H1 (cell line): Measurements from ENCODE around the gene USP10. TPM values are rescaled to one million over a fixed set of nuclear protein-coding genes. Genes with fewer than 3 reads are reported as not detected.

Experiments used
- CTCF ChIA-PET: fragments of 300-600 bp; sonication (Branson Sonifier 250); formaldehyde crosslinking; loops from one replicate; lab custom pipeline; 2021; ENCODE audit not compliant: partially characterized antibody; lab: Charles Lee
- POLR2A ChIA-PET: fragments of 300-600 bp; sonication (Branson Sonifier 250); formaldehyde crosslinking; loops from one replicate; lab custom pipeline; 2021; ENCODE audit warnings: inconsistent platforms; ENCODE audit not compliant: partially characterized antibody; lab: Charles Lee
- DNase-seq, 2 experiments: peaks; one replicate each; pipeline versions ENCODE4 v3.0.0 to v3.0.0-alpha.2; 2010 to 2022; ENCODE audit warnings: low spot score in 2 of 2, low read depth in 1 of 2, mixed read lengths in 1 of 2
- FAIRE-seq: peaks from 2 replicates; lab custom pipeline; 2011; peaks lifted over from hg19 to GRCh38; lab: Jason Lieb, UNC
- H2AFZ ChIP-seq: 2 replicates; pipeline ENCODE4 v1.8.1; 2012; ENCODE audit warnings: low read length, inconsistent platforms
- H2AK5ac ChIP-seq: 2 replicates; pipeline ENCODE4 v1.6.1; 2013; ENCODE audit warnings: low read depth, low read length
- H2BK120ac ChIP-seq: replicated peaks from 2 replicates; pipeline ENCODE3; 2013; ENCODE audit warnings: low read depth, low read length, inconsistent platforms
- H2BK12ac ChIP-seq: 2 replicates; pipeline ENCODE4 v1.6.1; 2013; ENCODE audit warnings: low read depth, low read length
- H2BK15ac ChIP-seq: 2 replicates; pipeline ENCODE4 v1.6.1; 2013; ENCODE audit warnings: low read length
- H2BK20ac ChIP-seq: 2 replicates; pipeline ENCODE4 v1.6.1; 2013; ENCODE audit warnings: low read length
- H2BK5ac ChIP-seq: 2 replicates; pipeline ENCODE4 v1.6.1; 2013; ENCODE audit warnings: low read depth, low read length
- H3K14ac ChIP-seq: 2 replicates; pipeline ENCODE4 v1.6.1; 2013; ENCODE audit warnings: inconsistent platforms; ENCODE audit not compliant: insufficient read length
- H3K18ac ChIP-seq: 2 replicates; pipeline ENCODE4 v1.6.1; 2013; ENCODE audit warnings: low read length; ENCODE audit errors: extremely low read depth
- H3K23ac ChIP-seq: 2 replicates; pipeline ENCODE4 v1.6.1; 2013; ENCODE audit warnings: inconsistent platforms; ENCODE audit not compliant: insufficient read length
- H3K23me2 ChIP-seq: 2 replicates; pipeline ENCODE4 v1.6.1; 2013; ENCODE audit warnings: low read depth, low read length
- H3K27ac ChIP-seq: 2 replicates; pipeline ENCODE4 v1.6.1; 2011; ENCODE audit warnings: low read depth, low read length, inconsistent platforms
- H3K27me3 ChIP-seq, 4 experiments: replicated peaks in 1 of 4; 1 replicate in 1 of 4; 2 replicates in 3 of 4; pipeline versions ENCODE4 v1.6.1 to v1.8.1; 2011 to 2013; ENCODE audit warnings: low read length in 3 of 4, mild to moderate bottlenecking in 3 of 4, inconsistent platforms in 2 of 4, mixed read lengths in 2 of 4, moderate library complexity in 1 of 4; ENCODE audit not compliant: control insufficient read depth in 3 of 4, insufficient read depth in 3 of 4; ENCODE audit errors: extremely low read depth in 1 of 4
- H3K36me3 ChIP-seq, 4 experiments: 2 replicates each; pipeline versions ENCODE4 v1.6.1 to v1.8.1; 2011 to 2013; ENCODE audit warnings: mild to moderate bottlenecking in 4 of 4, low read length in 3 of 4, moderate library complexity in 2 of 4, control low read depth in 1 of 4, inconsistent platforms in 1 of 4; ENCODE audit not compliant: insufficient read depth in 4 of 4, control insufficient read depth in 2 of 4
- H3K4ac ChIP-seq: replicated peaks from 2 replicates; pipeline ENCODE3; 2013; ENCODE audit warnings: low read length, low read depth, mixed read lengths, inconsistent platforms; ENCODE audit not compliant: insufficient read length
- H3K4me1 ChIP-seq, 4 experiments: replicated peaks in 1 of 4; 1 replicate in 1 of 4; 2 replicates in 3 of 4; pipeline versions ENCODE4 v1.6.1 to v1.8.1; 2011 to 2013; ENCODE audit warnings: low read length in 3 of 4, inconsistent platforms in 2 of 4, mixed read lengths in 1 of 4; ENCODE audit not compliant: insufficient read depth in 4 of 4, control insufficient read depth in 3 of 4
- H3K4me2 ChIP-seq, 2 experiments: 2 replicates each; pipeline versions ENCODE4 v1.6.1 to v1.8.1; 2011 to 2013; ENCODE audit warnings: low read depth in 2 of 2, low read length in 2 of 2, control low read depth in 1 of 2, inconsistent platforms in 1 of 2, mild to moderate bottlenecking in 1 of 2; ENCODE audit not compliant: insufficient read depth in 1 of 2
- H3K4me3 ChIP-seq, 4 experiments: fragments of 200-600, 300-600 bp in 1 of 4; sonication (generic), shearing (Covaris generic), sonication (Bioruptor Twin) in 1 of 4; 2 replicates each; pipeline versions ENCODE4 v1.5.1 to v1.8.1; 2011 to 2016; ENCODE audit warnings: low read length in 4 of 4, low read depth in 3 of 4, control low read depth in 2 of 4, inconsistent platforms in 2 of 4, mild to moderate bottlenecking in 2 of 4, mixed read lengths in 1 of 4, moderate library complexity in 1 of 4; ENCODE audit not compliant: insufficient read depth in 2 of 4; ENCODE audit errors: extremely low read depth in 1 of 4
- H3K56ac ChIP-seq: replicated peaks from 2 replicates; pipeline ENCODE3; 2013; ENCODE audit warnings: low read depth, mild to moderate bottlenecking, mixed read lengths, low read length, inconsistent platforms; ENCODE audit not compliant: insufficient read length
- H3K79me1 ChIP-seq: 2 replicates; pipeline ENCODE4 v1.6.1; 2013; ENCODE audit warnings: low read depth, low read length, control low read depth
- H3K79me2 ChIP-seq, 2 experiments: 2 replicates each; pipeline versions ENCODE4 v1.6.1 to v1.8.1; 2012 to 2013; ENCODE audit warnings: low read length in 2 of 2, mild to moderate bottlenecking in 2 of 2, inconsistent platforms in 1 of 2; ENCODE audit not compliant: insufficient read depth in 2 of 2, control insufficient read depth in 1 of 2
- H3K9ac ChIP-seq, 4 experiments: replicated peaks in 1 of 4; 1 replicate in 1 of 4; 2 replicates in 3 of 4; pipeline versions ENCODE4 v1.6.1 to v1.8.1; 2011 to 2013; ENCODE audit warnings: low read depth in 3 of 4, low read length in 3 of 4, control low read depth in 2 of 4, mild to moderate bottlenecking in 2 of 4, moderate library complexity in 2 of 4, inconsistent platforms in 1 of 4; ENCODE audit errors: extremely low read depth in 1 of 4
- H3K9me3 ChIP-seq, 2 experiments: 2 replicates each; pipeline versions ENCODE4 v1.6.1 to v1.8.1; 2012 to 2013; ENCODE audit warnings: mild to moderate bottlenecking in 2 of 2, moderate library complexity in 2 of 2, control low read depth in 1 of 2, inconsistent platforms in 1 of 2, low read depth in 1 of 2, low read length in 1 of 2, mixed read lengths in 1 of 2; ENCODE audit not compliant: insufficient read depth in 2 of 2
- H4K20me1 ChIP-seq, 2 experiments: replicated peaks in 1 of 2; 2 replicates each; pipeline versions ENCODE3 to v1.8.1; 2011 to 2013; ENCODE audit warnings: inconsistent platforms in 2 of 2, low read length in 2 of 2, mild to moderate bottlenecking in 1 of 2; ENCODE audit not compliant: insufficient read depth in 2 of 2, control insufficient read depth in 1 of 2
- H4K5ac ChIP-seq: 2 replicates; pipeline ENCODE4 v1.6.1; 2013; ENCODE audit warnings: low read length, low read depth, mixed read lengths, inconsistent platforms; ENCODE audit not compliant: insufficient read length
- H4K8ac ChIP-seq: 2 replicates; pipeline ENCODE4 v1.8.0; 2013; ENCODE audit warnings: mild to moderate bottlenecking, moderate library complexity, low read length, inconsistent platforms; ENCODE audit not compliant: insufficient read depth; ENCODE audit errors: extremely low read depth
- H4K91ac ChIP-seq: replicated peaks from 2 replicates; pipeline ENCODE3; 2013; ENCODE audit warnings: low read length, mixed read lengths, inconsistent platforms; ENCODE audit not compliant: insufficient read length
- GABPA ChIP-seq: IDR thresholded peaks from 2 replicates; pipeline ENCODE4 v1.6.1; 2011; ENCODE audit warnings: mild to moderate bottlenecking, low read length, moderate library complexity, borderline replicate concordance; ENCODE audit not compliant: insufficient read depth
- RXRA ChIP-seq: IDR thresholded peaks from 2 replicates; pipeline ENCODE4 v1.6.1; 2011; ENCODE audit warnings: low read depth, mild to moderate bottlenecking, low read length, moderate library complexity; ENCODE audit not compliant: insufficient read depth
- SP1 ChIP-seq: IDR thresholded peaks from 2 replicates; pipeline ENCODE4 v1.6.1; 2011; ENCODE audit warnings: low read depth, low read length
- WGBS, 2 experiments: shearing (Covaris generic) in 1 of 2; methylation state at CpG; one replicate each; pipeline versions ENCODE4 v1.1.6 to v1.1.7; 2013 to 2015; ENCODE audit warnings: low lambda C conversion rate in 2 of 2, mixed read lengths in 2 of 2, inconsistent platforms in 1 of 2, low coverage in 1 of 2, missing lambda C conversion rate in 1 of 2; ENCODE audit not compliant: insufficient replicate concordance in 2 of 2, insufficient coverage in 1 of 2, insufficient read length in 1 of 2; ENCODE audit errors: extremely low coverage in 1 of 2, missing lambda C conversion rate in 1 of 2; 5-methylcytosine and 5-hydroxymethylcytosine counted together
- polyA plus RNA-seq, 7 experiments: library from polyadenylated mRNA; depleted of rRNA in 3 of 7; stranded (reverse) in 5 of 7; unstranded in 2 of 7; fragments of >200 nt in 5 of 7; fragments of 200-250 nt in 2 of 7; gene quantifications; 1 replicate in 5 of 7; 2 replicates in 1 of 7; 4 replicates in 1 of 7; pipeline versions ENCODE4 v1.2.1 to v1.2.3, GENCODE V29; 2011 to 2013; ENCODE audit warnings: missing spikeins in 2 of 7, mixed read lengths in 2 of 7
- total RNA-seq: library from RNA; stranded (reverse); fragmentation: NEBNext Ultra II Directional; extraction: Animal tissue kit (Norgen Biotek cat#: 25700); gene quantifications from 2 replicates; pipeline ENCODE4 v1.2.1, GENCODE V29; 2021

Gene USP10
- total and polyA plus RNA-seq, 2 of the 8 experiments (the other 6 are each of a cell fraction or from before 2014, with no cell fraction given), result 171 to 195 TPM

DNA sequence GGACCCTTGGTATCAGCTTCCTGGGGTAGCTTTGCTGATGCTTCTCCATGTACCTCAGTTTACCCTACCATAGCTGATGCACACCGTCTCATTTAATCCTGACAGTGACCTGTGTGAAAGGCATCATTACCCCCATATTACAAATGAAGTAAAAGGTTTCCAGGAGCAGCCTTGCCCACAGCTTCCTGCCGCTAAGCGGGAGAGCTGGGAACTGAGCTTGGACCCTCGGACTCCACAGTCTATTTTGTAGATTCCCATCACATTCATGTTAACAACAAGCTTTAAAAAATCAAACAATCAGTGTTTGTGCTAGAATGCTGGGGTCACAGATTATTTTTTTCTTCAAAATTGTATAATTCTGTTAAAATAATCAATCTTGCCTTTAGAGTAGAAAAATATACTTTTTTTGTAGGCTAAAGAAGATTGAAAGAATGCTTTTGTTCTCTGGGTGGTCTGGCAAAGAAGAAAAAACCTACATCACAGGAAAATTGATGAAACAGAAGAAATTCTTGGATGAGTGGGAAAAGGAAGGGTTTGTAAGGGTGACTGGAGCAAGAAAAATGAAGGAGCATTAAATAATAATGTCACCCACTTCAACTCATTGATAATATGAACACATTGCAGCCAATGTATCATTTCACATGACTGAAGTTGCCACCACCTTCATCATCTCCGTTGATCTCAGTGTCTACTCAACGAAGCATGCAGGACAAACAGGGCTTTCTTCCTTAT is 9.5 kb upstream of the USP10 start:
- no peak for TF ChIP-seq GABPA
- no peak for TF ChIP-seq RXRA
- TF ChIP-seq SP1, result no peak
- Histone ChIP-seq H3K9ac (no peak overlapping the region), H3K9me3 (no peaks in the 10 kb centered on the region), H3K56ac (no peak overlapping the region), H3K79me2 (no peaks in the 10 kb centered on the region), H2BK20ac (no peak overlapping the region), H3K4me3 (no peak overlapping the region), H4K5ac (no peak overlapping the region), H3K23ac (no peak overlapping the region), H3K4me1 (0 out of 7 replicates have a peak, but pooled peaks cover 0 to 2% (median under 1%) of the 10 kb centered on the region in 4 experiments), H3K27ac (no peak overlapping the region), H4K8ac (no peak overlapping the region), H3K18ac (no peak overlapping the region), H2BK120ac (no peak overlapping the region), H3K14ac (no peak overlapping the region), H2AK5ac (no peak overlapping the region), H2AFZ (no peak overlapping the region), H3K23me2 (no peaks in the 10 kb centered on the region), H3K4me2 (no peak overlapping the region), H2BK5ac (no peak overlapping the region), H2BK15ac (no peak overlapping the region), H3K79me1 (no peaks in the 10 kb centered on the region), H3K36me3 (no peaks in the 10 kb centered on the region), H2BK12ac (no peak overlapping the region), H3K27me3 (no peaks in the 10 kb centered on the region), H4K91ac (peak overlapping the region; percentile 6), H3K4ac (no peak overlapping the region), H4K20me1 (no peaks in the 10 kb centered on the region)
- DNase-seq (no peak), FAIRE-seq (no peak)
- POLR2A ChIA-PET, result no interaction called here
- CTCF ChIA-PET, result interaction anchor here (0.9 to 3.1 kb wide), 7 partner anchors 13 to 40 kb away, joined by 3 to 13 read pairs (median 5); no protein-coding TSS in a partner anchor
- WGBS, 2 experiments, result 96% methylated on average over 6 of the region's 6 CpGs; no CpG with 5 or more reads in 1 of the 2 experiments
